Stomach smooth muscle (tissue), 2 donors: ENCODE data around the gene SSU72.
"Not testable (repeated sequence)": the region's sequence is repeated elsewhere in the genome, so short reads cannot be mapped to it uniquely, and the experiment has no call there.

Source experiments
- H3K27ac ChIP-seq: one replicate; pipeline ENCODE4 v1.7.0; 2013; ENCODE audit warnings: mild to moderate bottlenecking, low read length, inconsistent platforms
- H3K27me3 ChIP-seq, 2 donors: one replicate each; pipeline ENCODE4 v1.7.0; 2013; ENCODE audit warnings: low read length in 2 of 2; ENCODE audit not compliant: insufficient read depth in 2 of 2, control insufficient read depth in 1 of 2
- H3K36me3 ChIP-seq, 2 donors: one replicate each; pipeline ENCODE4 v1.7.0; 2013; ENCODE audit warnings: low read length in 2 of 2; ENCODE audit not compliant: control insufficient read depth in 2 of 2, insufficient read depth in 2 of 2
- H3K4me1 ChIP-seq: one replicate; pipeline ENCODE4 v1.7.0; 2013; ENCODE audit warnings: low read length; ENCODE audit not compliant: control insufficient read depth, insufficient read depth
- H3K4me3 ChIP-seq, 2 donors: one replicate each; pipeline ENCODE4 v1.7.0; 2013; ENCODE audit warnings: low read length in 2 of 2
- H3K9ac ChIP-seq, 2 donors: one replicate each; pipeline ENCODE4 v1.7.0; 2013; ENCODE audit warnings: low read length in 2 of 2, mild to moderate bottlenecking in 1 of 2
- H3K9me3 ChIP-seq, 2 donors: one replicate each; pipeline ENCODE4 v1.7.0; 2013; ENCODE audit warnings: low read length in 2 of 2; ENCODE audit not compliant: control insufficient read depth in 2 of 2
- donor health status: healthy.
- donor health status: Pancreatic carcinoma.

The SSU72 gene

DNA sequence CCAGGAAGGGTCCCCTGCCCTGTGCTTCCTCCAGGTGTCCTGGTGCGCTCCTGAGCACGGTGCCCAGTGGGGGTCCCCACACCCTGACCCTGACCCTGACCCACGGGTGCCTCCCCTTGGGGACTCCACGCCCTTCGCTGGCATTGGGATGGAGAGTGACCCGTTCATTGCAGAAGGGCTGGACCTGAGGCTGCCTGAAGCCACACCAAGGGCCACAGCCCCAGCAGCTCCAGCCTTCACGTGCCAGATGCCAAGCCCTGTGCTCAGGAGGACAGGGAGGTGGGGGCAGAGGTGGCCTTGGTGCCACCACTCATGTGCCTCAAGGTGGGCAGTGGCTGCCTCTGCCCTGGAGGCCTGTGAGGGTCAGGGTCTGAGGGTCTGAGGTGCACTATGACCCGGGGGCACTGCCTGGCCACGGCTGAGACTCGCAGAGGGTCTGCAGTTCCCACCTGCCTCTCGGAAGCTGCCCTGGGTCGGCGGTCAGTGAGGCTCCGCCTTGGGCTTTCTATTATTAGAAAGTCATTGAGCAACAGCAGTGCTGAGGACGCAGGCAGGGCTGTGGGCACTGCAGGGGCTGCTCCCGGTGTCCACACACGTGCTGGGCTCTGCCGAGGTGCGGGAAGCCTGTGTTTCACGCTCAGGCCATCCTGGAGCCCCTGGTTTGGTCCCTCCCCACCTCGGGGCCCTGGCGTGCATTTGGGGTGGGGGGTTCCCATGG lies 41.3 kb downstream of the SSU72 start:
- H3K27ac ChIP-seq, H3K9ac ChIP-seq, H3K27me3 ChIP-seq, H3K36me3 ChIP-seq, H3K4me3 ChIP-seq, H3K4me1 ChIP-seq, H3K9me3 ChIP-seq: not testable (repeated sequence)

GRCh38 chr1:1531947-1532346 lies 42.7 kb downstream of the SSU72 start:
- Histone ChIP-seq H3K9me3 (peaks cover 3% of the 10 kb centered on the region in 2 donors), H3K36me3 (peaks cover 0 to 6% of the 10 kb centered on the region in 2 donors)

DNA sequence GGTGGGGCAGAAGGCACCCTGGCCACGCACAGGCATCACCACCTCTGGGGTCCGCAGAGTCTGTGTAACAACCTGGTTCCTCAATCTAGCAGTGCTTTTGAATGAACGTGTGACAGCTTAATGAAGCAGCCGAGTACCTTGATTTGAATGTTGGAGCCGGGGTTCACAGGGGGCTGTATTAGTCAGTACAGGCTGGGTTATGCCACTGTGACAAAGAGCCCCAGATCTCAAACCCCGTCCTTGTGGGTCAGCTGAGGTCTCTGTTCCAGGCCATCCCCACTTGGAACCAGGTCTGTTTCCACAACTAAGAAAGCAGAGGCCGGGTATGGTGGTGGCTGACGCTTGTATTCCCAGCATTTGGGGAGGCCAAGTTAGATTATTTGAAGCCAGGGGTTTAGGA lies 44.7 kb downstream of the SSU72 start:
- Histone ChIP-seq H3K4me1 (no peaks in the 10 kb centered on the region), H3K36me3 (peaks cover 0 to 8% of the 10 kb centered on the region in 2 donors), H3K4me3 (no peak overlapping the region)

More at GRCh38 chr1:1531947-1532346, 42.7 kb downstream of the SSU72 start:
- no peak overlapping the region for H3K4me3 ChIP-seq
- H3K27ac ChIP-seq: no peak overlapping the region
- H3K4me1 ChIP-seq: no peaks in the 10 kb centered on the region
- H3K9ac ChIP-seq: no peak overlapping the region
- H3K27me3 ChIP-seq: no peaks in the 10 kb centered on the region

GRCh38 chr1:1529321-1529720 lies 45.3 kb downstream of the SSU72 start:
- H3K9me3 ChIP-seq: peaks cover 3% of the 10 kb centered on the region in 2 donors
- no peak overlapping the region for H3K4me3 ChIP-seq
- H3K9ac ChIP-seq: no peak overlapping the region
- no peaks in the 10 kb centered on the region for H3K27me3 ChIP-seq
- no peaks in the 10 kb centered on the region for H3K4me1 ChIP-seq
- H3K36me3 ChIP-seq: peaks cover 0 to 8% of the 10 kb centered on the region in 2 donors
- H3K27ac ChIP-seq: no peak overlapping the region

More for the DNA sequence above, 44.7 kb downstream of the SSU72 start:
- Histone ChIP-seq H3K9me3 (peaks cover 3% of the 10 kb centered on the region in 2 donors), H3K9ac (no peak overlapping the region), H3K27ac (no peak overlapping the region), H3K27me3 (no peaks in the 10 kb centered on the region)

- peaks cover 3% of the 10 kb centered on the region in 2 donors for H3K9me3 ChIP-seq
- H3K27me3 ChIP-seq: no peaks in the 10 kb centered on the region
- no peaks in the 10 kb centered on the region for H3K4me1 ChIP-seq
- H3K36me3 ChIP-seq: peaks cover 0 to 8% of the 10 kb centered on the region in 2 donors
- H3K9ac ChIP-seq: no peak overlapping the region
- H3K27ac ChIP-seq: no peak overlapping the region
- no peak overlapping the region for H3K4me3 ChIP-seq
Measured at GRCh38 chr1:1528301-1529267, 46.1 kb downstream of the SSU72 start.

DNA sequence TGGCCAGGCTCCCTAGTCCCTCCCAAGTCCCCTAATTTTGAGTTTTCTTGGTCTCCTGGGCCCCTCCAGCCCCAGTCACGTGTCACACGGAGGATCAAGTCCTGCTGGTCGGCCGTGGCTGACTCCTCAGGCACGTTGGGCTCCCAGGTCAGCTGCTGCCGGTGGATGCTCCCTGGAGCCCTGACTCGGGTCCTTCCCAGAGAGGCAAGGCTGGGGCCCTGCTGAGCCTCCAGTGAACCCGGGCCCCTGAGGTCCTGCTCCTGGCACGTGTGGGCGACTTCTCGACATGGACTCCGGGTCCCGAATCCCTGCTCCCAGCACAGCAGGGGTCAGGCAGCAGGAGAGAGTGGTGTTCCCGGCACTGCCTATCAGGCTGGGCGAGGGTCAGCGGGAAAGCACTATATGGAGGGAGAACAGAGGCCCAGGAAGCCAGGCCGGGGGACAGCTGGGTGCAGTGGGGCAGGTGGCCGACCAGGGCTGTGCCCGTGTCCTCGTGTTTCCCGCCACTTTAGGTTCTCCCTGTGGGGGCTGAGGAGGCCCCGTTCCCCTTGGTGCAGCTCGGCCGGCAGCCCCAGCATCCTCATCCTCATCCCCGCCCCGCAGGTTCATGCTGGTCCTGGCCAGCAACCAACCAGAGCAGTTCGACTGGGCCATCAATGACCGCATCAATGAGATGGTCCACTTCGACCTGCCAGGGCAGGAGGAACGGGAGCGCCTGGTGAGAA lies 47.4 kb downstream of the SSU72 start:
- peaks cover 3% of the 10 kb centered on the region in 2 donors for H3K9me3 ChIP-seq
- peaks cover 0 to 8% of the 10 kb centered on the region in 2 donors for H3K36me3 ChIP-seq
- H3K4me1 ChIP-seq: no peaks in the 10 kb centered on the region

DNA sequence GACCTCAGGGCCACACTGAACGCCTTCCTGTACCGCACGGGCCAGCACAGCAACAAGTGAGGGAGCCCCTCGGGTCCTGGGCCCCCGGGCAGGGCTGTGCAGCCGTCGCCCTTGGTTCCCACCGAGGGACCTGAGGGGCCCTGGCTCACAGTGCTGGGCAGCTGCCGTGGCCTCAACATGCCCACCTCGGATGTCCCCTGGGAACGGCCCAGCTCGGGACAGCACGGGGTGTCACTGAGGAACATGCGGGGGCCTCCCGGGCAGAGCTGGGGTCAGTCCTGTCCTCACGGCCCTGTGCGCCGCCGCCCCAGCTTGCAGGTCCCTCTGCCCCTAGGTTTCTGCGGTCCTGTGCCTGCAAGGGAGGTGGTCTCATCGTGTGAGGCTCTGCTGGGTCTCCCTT lies 48.2 kb downstream of the SSU72 start:
- H3K27ac ChIP-seq, H3K9ac ChIP-seq, H3K9me3 ChIP-seq, H3K4me3 ChIP-seq, H3K4me1 ChIP-seq, H3K27me3 ChIP-seq, H3K36me3 ChIP-seq: not testable (repeated sequence)

More for the DNA sequence above, 47.4 kb downstream of the SSU72 start:
- no peak overlapping the region for H3K27ac ChIP-seq
- no peaks in the 10 kb centered on the region for H3K27me3 ChIP-seq
- H3K4me3 ChIP-seq: no peak overlapping the region
- no peak overlapping the region for H3K9ac ChIP-seq

DNA sequence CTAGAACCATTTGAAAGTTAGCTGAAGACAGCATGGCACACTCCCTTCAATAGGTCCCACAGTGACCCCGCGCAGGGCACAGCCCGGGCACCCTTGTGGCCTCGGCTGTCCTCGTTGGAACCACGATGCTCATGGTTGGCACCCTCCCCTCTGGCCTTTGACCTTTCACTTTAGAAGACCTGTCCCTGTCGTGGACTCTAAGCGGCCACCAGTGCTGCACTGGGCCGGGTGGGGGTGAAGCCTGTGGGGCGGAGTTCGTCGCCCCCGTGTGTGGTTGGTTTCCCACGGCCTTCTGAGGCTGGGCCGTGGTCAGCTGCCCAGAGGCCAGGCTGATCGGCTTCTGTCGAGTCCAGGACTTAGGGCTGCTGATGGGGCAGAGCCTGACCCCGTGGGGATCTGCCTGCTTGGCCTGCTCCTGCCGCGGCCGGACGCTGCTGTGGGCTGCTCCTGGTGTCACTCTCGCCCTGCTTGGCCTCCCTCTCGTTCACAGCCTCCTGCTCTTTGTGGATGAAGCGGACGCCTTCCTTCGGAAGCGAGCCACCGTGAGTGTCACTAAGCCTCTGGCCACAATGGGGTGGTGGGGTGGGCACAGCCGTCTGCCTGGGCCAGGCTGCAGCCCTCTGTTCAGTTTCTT lies 49.8 kb downstream of the SSU72 start:
- not testable (repeated sequence) for H3K4me1 ChIP-seq, H3K4me3 ChIP-seq, H3K27me3 ChIP-seq, H3K9ac ChIP-seq, H3K9me3 ChIP-seq, H3K27ac ChIP-seq
- peaks cover 0 to 10% of the 10 kb centered on the region in 2 donors for H3K36me3 ChIP-seq

GRCh38 chr1:1523651-1524050 lies 51.0 kb downstream of the SSU72 start:
- H3K27me3 ChIP-seq, H3K9me3 ChIP-seq, H3K27ac ChIP-seq, H3K4me1 ChIP-seq, H3K4me3 ChIP-seq, H3K36me3 ChIP-seq, H3K9ac ChIP-seq: not testable (repeated sequence)

- H3K9me3 ChIP-seq, H3K27me3 ChIP-seq, H3K4me1 ChIP-seq, H3K27ac ChIP-seq, H3K36me3 ChIP-seq, H3K9ac ChIP-seq, H3K4me3 ChIP-seq: not testable (repeated sequence)
Measured at GRCh38 chr1:1523226-1523625, 51.4 kb downstream of the SSU72 start.
